ENCODE data around the gene GRK4. TPM values are rescaled to one million over a fixed set of nuclear protein-coding genes. Genes with fewer than 3 reads are reported as not detected.
"Not testable (repeated sequence)": the region's sequence is repeated elsewhere in the genome, so short reads cannot be mapped to it uniquely, and the experiment has no call there.

The GRK4 gene
- total RNA-seq, 1 donor from 2014 or later, result 7.7 TPM

DNA sequence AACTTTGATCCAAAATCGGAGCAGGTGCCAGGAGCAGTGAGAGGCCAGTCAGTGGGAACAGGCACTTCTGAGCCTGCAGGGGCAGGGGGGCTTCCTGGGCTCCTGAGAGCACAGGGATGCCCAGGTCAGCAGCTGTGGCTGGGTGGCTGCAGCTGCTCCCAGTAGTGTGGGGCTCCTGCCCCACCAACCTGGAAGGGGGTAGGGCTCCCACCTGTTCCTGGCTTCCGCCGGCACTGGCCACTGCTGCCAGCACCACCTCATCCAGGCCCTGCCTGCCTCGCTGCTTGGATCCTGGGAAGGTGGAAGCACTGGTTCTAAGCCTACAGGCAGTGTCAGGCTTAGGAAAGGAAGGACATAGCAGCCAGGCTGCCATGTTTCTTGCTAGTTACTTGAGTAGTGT is 18.6 kb downstream of the GRK4 start:
- ATAC-seq (no peak), DNase-seq (ENCODE audit: missing footprints) (no peak)
- intact Hi-C loops (cut with DNase I), result no loop called here

DNA sequence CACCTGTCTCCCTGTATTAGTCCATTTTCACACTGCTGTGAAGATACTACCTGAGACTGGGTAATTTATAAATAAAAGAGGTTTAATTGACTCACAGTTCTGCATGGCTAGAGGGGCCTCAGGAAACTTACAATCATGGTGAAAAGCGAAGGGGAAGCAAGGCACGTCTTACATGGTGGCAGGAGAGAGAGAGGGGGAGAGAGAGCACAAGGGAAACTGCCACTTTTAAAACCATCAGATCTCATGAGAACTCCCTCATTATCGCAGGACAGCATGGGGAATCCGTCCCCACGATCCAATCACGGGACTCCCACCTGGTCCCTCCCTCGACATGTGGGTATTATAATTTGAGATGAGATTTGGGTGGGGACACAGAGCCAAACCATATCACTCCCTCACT is 20.3 kb downstream of the GRK4 start:
- ATAC-seq; intact Hi-C loops (cut with DNase I); DNase-seq (ENCODE audit: missing footprints): not testable (repeated sequence)

DNA sequence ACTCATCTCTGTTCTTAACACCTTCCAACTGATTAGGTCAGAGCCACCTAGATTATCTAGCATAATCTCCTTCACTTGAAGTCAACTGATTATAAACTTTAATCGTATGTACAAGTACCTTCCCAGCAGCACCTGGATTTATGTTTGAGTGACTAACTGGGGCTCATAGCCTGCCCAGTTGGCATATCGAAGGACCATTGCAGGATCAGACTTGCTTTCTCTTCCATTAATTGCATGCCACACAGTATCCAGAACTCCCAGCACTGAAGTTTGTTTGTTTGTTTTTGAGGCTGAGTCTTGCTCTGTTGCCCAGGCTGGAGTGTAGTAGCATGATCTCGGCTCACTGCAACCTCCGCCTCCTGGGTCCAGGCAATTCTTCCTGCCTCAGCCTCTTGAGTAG is 27.9 kb downstream of the GRK4 start:
- intact Hi-C loops (cut with DNase I), result no loop called here
- DNase-seq (ENCODE audit: missing footprints), result no peak
- ATAC-seq, result no peak

- intact Hi-C loops (cut with DNase I), result no loop called here
- no peak for DNase-seq (ENCODE audit: missing footprints)
- ATAC-seq, result no peak
These were observed 31.5 kb downstream of the GRK4 start for GRCh38 chr4:2994917-2995316.

DNA sequence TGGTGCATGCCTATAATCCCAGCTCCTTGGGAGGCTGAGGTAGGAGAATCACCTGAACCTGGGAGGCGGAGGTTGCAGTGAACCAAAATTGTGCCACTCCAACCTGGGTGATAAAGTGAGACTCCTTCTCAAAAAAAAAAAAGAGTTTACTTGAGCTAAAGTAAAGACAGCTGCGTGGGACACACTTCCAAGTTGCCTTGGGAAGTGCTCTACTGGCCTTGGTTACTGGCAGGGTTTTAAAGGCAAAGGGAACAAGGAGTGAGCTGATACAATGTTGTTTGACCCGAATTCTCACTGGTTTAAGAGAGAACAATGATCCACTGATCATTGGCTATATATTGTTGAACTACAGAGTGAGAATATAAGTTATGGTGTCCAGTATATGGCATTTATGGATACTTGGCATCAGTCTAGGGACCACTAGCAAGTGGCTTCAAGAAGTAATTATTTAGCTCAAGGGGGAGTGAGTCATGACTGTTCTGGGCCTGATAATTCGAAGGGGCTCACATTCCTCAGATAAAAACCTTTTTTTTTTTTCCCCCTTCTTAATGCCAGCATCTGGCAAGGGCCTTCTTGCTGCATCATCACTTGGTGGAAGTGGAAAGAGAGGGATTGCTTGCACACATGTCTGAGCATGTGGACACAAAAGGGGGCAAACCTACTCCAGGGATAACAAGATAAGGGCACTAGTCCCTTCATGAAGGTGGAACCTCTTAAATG is 32.3 kb downstream of the GRK4 start:
- DNase-seq (ENCODE audit: missing footprints) (no peak), ATAC-seq (no peak)

GRCh38 chr4:2996415-2996814 is 33.0 kb downstream of the GRK4 start:
- intact Hi-C loops (cut with DNase I), result no loop called here
- ATAC-seq (no peak), DNase-seq (ENCODE audit: missing footprints) (no peak)

More for the DNA sequence above, 32.3 kb downstream of the GRK4 start:
- intact Hi-C loops (cut with DNase I), result no loop called here

- DNase-seq (ENCODE audit: missing footprints) (no peak), ATAC-seq (no peak)
- intact Hi-C loops (cut with DNase I), result no loop called here
These were observed 44.4 kb downstream of the GRK4 start for GRCh38 chr4:3007724-3008123.

DNA sequence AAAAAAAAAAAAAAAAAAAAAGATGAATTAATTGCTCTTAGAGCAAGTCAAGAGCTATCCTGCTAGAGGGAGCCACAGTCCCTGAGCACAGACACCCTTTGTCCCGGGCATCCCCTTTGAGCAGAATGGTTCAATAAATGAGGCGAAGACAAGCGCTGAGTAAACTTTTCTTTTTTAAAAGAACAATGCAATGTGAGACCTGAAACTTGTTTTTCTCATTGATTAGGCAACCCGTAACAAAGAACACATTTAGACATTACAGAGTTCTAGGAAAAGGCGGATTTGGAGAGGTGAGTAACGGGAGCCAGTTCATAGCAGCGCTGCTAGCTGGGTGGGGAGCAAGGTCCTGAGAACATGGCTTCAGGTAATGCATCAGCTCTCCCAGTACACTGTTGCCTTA is 46.1 kb downstream of the GRK4 start:
- DNase-seq (ENCODE audit: missing footprints) (no peak), ATAC-seq (no peak)
- intact Hi-C loops (cut with DNase I), result no loop called here

- intact Hi-C loops (cut with DNase I), result no loop called here
- no peak for ATAC-seq
- DNase-seq (ENCODE audit: missing footprints), result no peak
These were observed 47.2 kb downstream of the GRK4 start for GRCh38 chr4:3010577-3010976.

- intact Hi-C loops (cut with DNase I), result no loop called here
- DNase-seq (ENCODE audit: missing footprints) (no peak), ATAC-seq (no peak)
These were observed 47.6 kb downstream of the GRK4 start for GRCh38 chr4:3010998-3011397.

GRCh38 chr4:3011456-3012220 is 48.3 kb downstream of the GRK4 start:
- ATAC-seq, result no peak
- intact Hi-C loops (cut with DNase I), result no loop called here
- no peak for DNase-seq (ENCODE audit: missing footprints)

DNA sequence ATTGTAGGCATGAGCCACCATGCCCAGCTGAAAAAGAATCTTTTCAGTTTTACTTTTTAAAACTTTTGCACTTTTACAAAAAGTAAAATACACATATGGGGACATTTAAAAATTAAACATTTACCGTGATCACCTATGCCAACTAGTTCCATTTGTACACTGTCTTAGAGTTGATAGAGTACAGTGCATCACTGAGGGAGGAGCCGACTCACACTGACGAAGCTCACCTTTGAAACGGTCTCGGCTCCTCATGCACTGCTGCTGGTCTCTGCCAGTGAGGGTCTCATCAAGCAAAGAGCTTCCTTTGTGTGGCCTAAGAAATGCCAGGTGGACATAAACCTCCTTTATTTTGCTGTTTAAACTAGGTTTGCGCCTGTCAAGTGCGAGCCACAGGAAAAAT is 50.0 kb downstream of the GRK4 start:
- ATAC-seq (no peak), DNase-seq (ENCODE audit: missing footprints) (no peak)
- intact Hi-C loops (cut with DNase I), result no loop called here

- DNase-seq (ENCODE audit: missing footprints) (no peak), ATAC-seq (peak; percentile 46)
- intact Hi-C loops (cut with DNase I), result no loop called here
These were observed 50.5 kb downstream of the GRK4 start for GRCh38 chr4:3013839-3014350.

GRCh38 chr4:3016961-3017360 is 53.6 kb downstream of the GRK4 start:
- ATAC-seq, result no peak

GRCh38 chr4:3017504-3017903 is 54.1 kb downstream of the GRK4 start:
- DNase-seq (ENCODE audit: missing footprints) (no peak), ATAC-seq (no peak)
- intact Hi-C loops (cut with DNase I), result no loop called here

More at GRCh38 chr4:3016961-3017360, 53.6 kb downstream of the GRK4 start:
- intact Hi-C loops (cut with DNase I), result no loop called here
- DNase-seq (ENCODE audit: missing footprints), result no peak

GRCh38 chr4:3019145-3019846 is 55.9 kb downstream of the GRK4 start:
- DNase-seq (ENCODE audit: missing footprints) (no peak), ATAC-seq (no peak)
- intact Hi-C loops (cut with DNase I), result no loop called here

DNA sequence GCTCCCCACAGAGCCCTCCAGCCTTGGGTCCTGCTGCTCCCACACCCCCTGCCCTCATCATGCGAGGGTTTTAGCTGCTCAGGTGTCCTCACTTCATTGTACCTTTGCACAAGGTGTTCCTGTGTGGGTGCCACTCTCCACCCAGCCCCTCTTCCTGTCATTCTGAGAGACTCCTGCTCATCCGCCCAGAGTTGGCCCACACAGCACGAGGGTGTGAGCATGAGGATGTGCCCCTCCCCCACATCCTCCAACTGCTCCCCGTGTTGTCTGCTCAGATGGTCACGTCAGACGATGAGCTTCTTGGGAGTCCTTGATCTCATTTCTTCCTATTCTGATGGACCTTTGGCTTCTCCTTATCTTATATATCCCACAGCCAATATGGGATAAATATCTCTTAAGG is 57.8 kb downstream of the GRK4 start:
- DNase-seq (ENCODE audit: missing footprints) (no peak), ATAC-seq (no peak)
- intact Hi-C loops (cut with DNase I), result no loop called here

DNA sequence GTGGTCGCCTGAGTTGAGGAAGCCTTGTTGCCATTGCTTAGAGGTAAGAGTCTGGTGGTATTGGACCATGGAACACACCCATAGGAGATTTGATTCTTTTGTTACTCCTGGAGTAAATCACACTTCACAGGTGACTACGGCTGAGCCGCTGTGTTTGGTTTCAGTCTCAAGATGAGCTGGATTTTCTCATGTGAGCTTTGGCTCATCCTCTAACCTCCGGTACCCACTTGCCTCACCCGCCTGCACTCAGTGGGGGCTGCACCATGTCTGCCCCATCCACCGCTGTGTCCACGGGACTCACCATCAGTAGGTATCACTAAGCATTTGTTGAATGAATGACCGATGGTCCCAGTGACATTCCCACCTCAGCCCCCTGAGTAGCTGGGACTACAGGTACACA is 58.3 kb downstream of the GRK4 start:
- ATAC-seq (no peak), DNase-seq (ENCODE audit: missing footprints) (no peak)

GRCh38 chr4:3022112-3022511 is 58.7 kb downstream of the GRK4 start:
- ATAC-seq, result no peak
- intact Hi-C loops (cut with DNase I), result no loop called here
- no peak for DNase-seq (ENCODE audit: missing footprints)

More for the DNA sequence above, 58.3 kb downstream of the GRK4 start:
- intact Hi-C loops (cut with DNase I), result no loop called here

DNA sequence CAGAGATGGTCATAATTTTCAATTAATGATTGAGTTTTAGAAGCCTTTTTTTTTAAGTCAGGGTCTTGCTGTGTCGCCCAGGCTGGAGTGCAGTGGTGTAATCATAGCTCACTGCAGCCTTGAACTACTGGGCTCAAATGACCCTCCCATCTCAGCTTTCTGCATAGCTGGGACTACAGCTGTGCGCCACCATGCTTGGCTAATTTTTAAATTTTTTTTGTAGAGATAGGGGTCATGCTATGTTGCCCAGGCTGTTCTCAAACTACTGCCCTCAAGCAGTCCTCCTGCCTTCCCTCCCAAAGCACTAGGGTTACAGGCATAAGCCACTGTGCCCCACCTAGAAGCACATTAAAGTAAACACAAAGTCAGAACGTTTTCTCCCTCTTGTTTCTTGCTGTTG is 59.3 kb downstream of the GRK4 start:
- intact Hi-C loops (cut with DNase I), result no loop called here
- DNase-seq (ENCODE audit: missing footprints) (no peak), ATAC-seq (no peak)

All from Right ventricle myocardium inferior (tissue), 1 donor.